WTC11 (cell line): ENCODE data around the gene KAT6B. TPM values are rescaled to one million over a fixed set of nuclear protein-coding genes. Genes with fewer than 3 reads are reported as not detected.

Experiments
- ATAC-seq: fragments of 200-7000 bp; cut with Tn5 transposase; 2 replicates; pipeline ENCODE4 v1.10.0; 2021; ENCODE audit warnings: mild to moderate bottlenecking, moderate library complexity
- CTCF ChIA-PET: fragments of 300-600 bp; sonication (Branson Sonifier 250); formaldehyde crosslinking; loops from one replicate; lab custom pipeline; 2021; ENCODE audit warnings: antibody characterized with exemption; lab: Charles Lee
- POLR2A ChIA-PET: fragments of 350-600 bp; sonication (Branson Sonifier 250); formaldehyde crosslinking; loops from one replicate; lab custom pipeline; 2021; ENCODE audit warnings: antibody characterized with exemption; lab: Charles Lee
- DNase-seq: peaks from one replicate; pipeline ENCODE4 v3.0.0; 2021; ENCODE audit warnings: low spot score
- H3K27ac Mint-ChIP-seq: 2 replicates; pipeline ENCODE4 v1.8.0; 2021; ENCODE audit warnings: mixed read lengths
- H3K27me3 Mint-ChIP-seq: 2 replicates; pipeline ENCODE4 v1.8.0; 2021; ENCODE audit warnings: low read depth, mild to moderate bottlenecking, moderate library complexity, mixed read lengths
- H3K36me3 Mint-ChIP-seq: 2 replicates; pipeline ENCODE4 v1.8.0; 2021; ENCODE audit warnings: mixed read lengths
- H3K4me1 Mint-ChIP-seq: 2 replicates; pipeline ENCODE4 v1.8.0; 2022; ENCODE audit warnings: mixed read lengths
- H3K4me3 Mint-ChIP-seq: 2 replicates; pipeline ENCODE4 v1.8.0; 2021; ENCODE audit warnings: mild to moderate bottlenecking, moderate library complexity, mixed read lengths
- H3K9me3 Mint-ChIP-seq: 2 replicates; pipeline ENCODE4 v1.8.0; 2021; ENCODE audit warnings: mixed read lengths
- ARID4B ChIP-seq: sonication (generic); formaldehyde crosslinking; IDR thresholded peaks from 2 replicates; pipeline ENCODE4 v1.8.0; 2023; ENCODE audit warnings: missing genetic modification reagents, mild to moderate bottlenecking, borderline replicate concordance
- ATF2 ChIP-seq: sonication (generic); formaldehyde crosslinking; IDR thresholded peaks from 2 replicates; pipeline ENCODE4 v1.8.1; 2022; ENCODE audit warnings: low read depth, missing genetic modification reagents, borderline replicate concordance
- ERG ChIP-seq: fragments of 250-450 bp; sonication (Bioruptor Pico); IDR thresholded peaks from 2 replicates; pipeline ENCODE4 v1.8.0; 2021; ENCODE audit warnings: mild to moderate bottlenecking
- FOXP4 ChIP-seq: sonication (generic); formaldehyde crosslinking; IDR thresholded peaks from 2 replicates; pipeline ENCODE4 v1.8.0; 2022; ENCODE audit warnings: mild to moderate bottlenecking, missing genetic modification reagents
- HMGXB4 ChIP-seq: sonication (generic); formaldehyde crosslinking; IDR thresholded peaks from 2 replicates; pipeline ENCODE4 v1.8.1; 2023; ENCODE audit warnings: mild to moderate bottlenecking, moderate library complexity, missing genetic modification reagents
- MAX ChIP-seq: sonication (generic); formaldehyde crosslinking; IDR thresholded peaks from 2 replicates; pipeline ENCODE4 v1.8.0; 2022; ENCODE audit warnings: mild to moderate bottlenecking, missing genetic modification reagents
- MLX ChIP-seq: sonication (generic); formaldehyde crosslinking; IDR thresholded peaks from 2 replicates; pipeline ENCODE4 v1.8.1; 2023; ENCODE audit warnings: mild to moderate bottlenecking, missing genetic modification reagents, moderate library complexity
- MYBL2 ChIP-seq: sonication (generic); formaldehyde crosslinking; IDR thresholded peaks from 2 replicates; pipeline ENCODE4 v1.8.1; 2023; ENCODE audit warnings: mild to moderate bottlenecking, moderate library complexity, missing genetic modification reagents
- NR1H2 ChIP-seq: sonication (generic); formaldehyde crosslinking; IDR thresholded peaks from 2 replicates; pipeline ENCODE4 v1.9.0; 2021; ENCODE audit warnings: mild to moderate bottlenecking, moderate library complexity, missing genetic modification reagents
- NR2C2 ChIP-seq: sonication (generic); formaldehyde crosslinking; IDR thresholded peaks from 2 replicates; pipeline ENCODE4 v1.8.0; 2022; ENCODE audit warnings: mild to moderate bottlenecking, missing genetic modification reagents
- RORB ChIP-seq: fragments of 250-450 bp; sonication (Bioruptor Pico); IDR thresholded peaks from 2 replicates; pipeline ENCODE4 v1.9.0; 2021; ENCODE audit warnings: mild to moderate bottlenecking
- SP1 ChIP-seq: sonication (generic); formaldehyde crosslinking; conservative IDR thresholded peaks from 2 replicates; pipeline ENCODE4 v1.8.1; 2022; ENCODE audit warnings: missing genetic modification reagents
- TCF7 ChIP-seq: sonication (generic); formaldehyde crosslinking; IDR thresholded peaks from 2 replicates; pipeline ENCODE4 v1.8.0; 2022; ENCODE audit warnings: mild to moderate bottlenecking, low read depth, missing genetic modification reagents, moderate library complexity
- TEAD1 ChIP-seq: sonication (generic); formaldehyde crosslinking; IDR thresholded peaks from 2 replicates; pipeline ENCODE4 v1.8.0; 2022; ENCODE audit warnings: mild to moderate bottlenecking, missing genetic modification reagents
- ZNF121 ChIP-seq: sonication (generic); formaldehyde crosslinking; IDR thresholded peaks from 2 replicates; pipeline ENCODE4 v1.8.0; 2023; ENCODE audit warnings: missing genetic modification reagents
- ZNF232 ChIP-seq: sonication (generic); formaldehyde crosslinking; IDR thresholded peaks from 2 replicates; pipeline ENCODE4 v1.8.0; 2022; ENCODE audit warnings: mild to moderate bottlenecking, missing genetic modification reagents
- ZNF512 ChIP-seq: sonication (generic); formaldehyde crosslinking; IDR thresholded peaks from 2 replicates; pipeline ENCODE4 v1.8.1; 2022; ENCODE audit warnings: missing genetic modification reagents, borderline replicate concordance
- total RNA-seq: library from RNA; stranded (reverse); gene quantifications from 3 replicates; pipeline ENCODE4 v1.2.3, GENCODE V29; 2021

Gene KAT6B
- total RNA-seq, 1 experiment from 2014 or later: 18.5 TPM

GRCh38 chr10:75000748-75001321 is 174.4 kb downstream of the KAT6B start (continued):
- TF ChIP-seq SP1 (CRISPR knock-in tag): no peak
- no peak for TF ChIP-seq ERG (CRISPR knock-in tag)
- no peak for TF ChIP-seq TCF7 (CRISPR knock-in tag)
- TF ChIP-seq MAX (CRISPR knock-in tag): no peak
- no peak for TF ChIP-seq TEAD1 (CRISPR knock-in tag)
- TF ChIP-seq ZNF512 (CRISPR knock-in tag): no peak

- Mint-ChIP-seq H3K4me1 (0 out of 2 replicates have a peak, but pooled peaks cover 3% of the 10 kb centered on the region), H3K4me3 (no peak overlapping the region), H3K9me3 (no peaks in the 10 kb centered on the region), H3K27me3 (no peaks in the 10 kb centered on the region)
- DNase-seq (no peak), ATAC-seq (0 out of 2 replicates have a peak, but pooled peaks have one; percentile 18)
- CTCF ChIA-PET: interaction anchor here (1.3 kb wide), 1 partner anchor 96 kb away, joined by 3 read pairs; no protein-coding TSS in a partner anchor
- TF ChIP-seq ATF2 (no peak), ZNF232 (CRISPR knock-in tag) (no peak), NR2C2 (CRISPR knock-in tag) (no peak), RORB (CRISPR knock-in tag) (no peak), MYBL2 (CRISPR knock-in tag) (no peak), FOXP4 (CRISPR knock-in tag) (no peak), NR1H2 (no peak), ARID4B (no peak), ZNF121 (CRISPR knock-in tag) (no peak), HMGXB4 (CRISPR knock-in tag) (no peak), MLX (CRISPR knock-in tag) (no peak)
- TF ChIP-seq, all 79 proteins: peak for 0
- H3K27ac Mint-ChIP-seq: no peak overlapping the region
- POLR2A ChIA-PET: no interaction called here
- H3K36me3 Mint-ChIP-seq: 0 out of 2 replicates have a peak, but pooled peaks cover 6% of the 10 kb centered on the region
Measured at GRCh38 chr10:75001715-75002350, 175.4 kb downstream of the KAT6B start.
